PC-3 (cell line): ENCODE results near the gene PRDM15. TPM values are rescaled to one million over a fixed set of nuclear protein-coding genes. Genes with fewer than 3 reads are reported as not detected.

Experiments
- ATAC-seq: fragments of 200-7000 bp; cut with Tn5 transposase; 2 replicates; pipeline ENCODE4 v1.9.1; 2020; ENCODE audit warnings: mild to moderate bottlenecking, moderate library complexity
- BruUV-seq: library from RNA; stranded (reverse); fragments of 400-500 nt; replicated peaks from 2 replicates; lab custom pipeline; 2021; lab: Mats Ljungman, UMichigan
- CTCF ChIA-PET: fragments of 300-600 bp; sonication (Branson Sonifier 250); formaldehyde crosslinking; loops from one replicate; lab custom pipeline; 2022; ENCODE audit warnings: antibody characterized with exemption; lab: Charles Lee
- POLR2A ChIA-PET: fragments of 300-600 bp; sonication (Branson Sonifier 250); formaldehyde crosslinking; loops from one replicate; lab custom pipeline; 2022; ENCODE audit warnings: antibody characterized with exemption; ENCODE audit not compliant: unreplicated experiment; lab: Charles Lee
- DNase-seq: peaks from one replicate; pipeline ENCODE4 v3.0.0-alpha.2; 2015
- H2AFZ ChIP-seq: fragments of 300-600 bp; sonication (generic); 2 replicates; pipeline ENCODE4 v1.6.0; 2016; ENCODE audit warnings: antibody characterized with exemption, low read length
- H3F3A ChIP-seq: fragments of 300-600 bp; sonication (generic); one replicate; pipeline ENCODE4 v1.6.0; 2017; ENCODE audit warnings: antibody characterized with exemption, low read length, control low read depth, mild to moderate bottlenecking; ENCODE audit not compliant: unreplicated experiment
- H3K27ac ChIP-seq: fragments of 300-600 bp; sonication (generic); 2 replicates; pipeline ENCODE4 v1.5.1; 2016; ENCODE audit warnings: mild to moderate bottlenecking, low read length
- H3K27me3 ChIP-seq: fragments of 300-600 bp; sonication (generic); 2 replicates; pipeline ENCODE4 v1.6.1; 2016; ENCODE audit warnings: low read length, mixed read lengths
- H3K36me3 ChIP-seq: fragments of 300-600 bp; sonication (generic); 2 replicates; pipeline ENCODE4 v1.6.1; 2016; ENCODE audit warnings: low read depth, mixed run types, low read length, mixed read lengths
- H3K4me1 ChIP-seq: fragments of 300-600 bp; sonication (generic); 2 replicates; pipeline ENCODE4 v1.5.1; 2016; ENCODE audit warnings: low read length; ENCODE audit not compliant: insufficient read depth
- H3K4me2 ChIP-seq: fragments of 300-600 bp; sonication (generic); 2 replicates; pipeline ENCODE4 v1.6.0; 2016; ENCODE audit warnings: low read length
- H3K4me3 ChIP-seq: fragments of 300-600 bp; sonication (generic); 2 replicates; pipeline ENCODE4 v1.5.1; 2016; ENCODE audit warnings: mild to moderate bottlenecking, low read length, mixed read lengths
- H3K79me2 ChIP-seq: fragments of 300-600 bp; sonication (generic); 2 replicates; pipeline ENCODE4 v1.6.1; 2017; ENCODE audit warnings: low read length, mixed read lengths
- H3K9ac ChIP-seq: fragments of 300-600 bp; sonication (generic); 2 replicates; pipeline ENCODE4 v1.6.0; 2016; ENCODE audit warnings: mild to moderate bottlenecking, low read length
- H3K9me2 ChIP-seq: fragments of 300-600 bp; sonication (generic); replicated peaks from 2 replicates; pipeline ENCODE4 v1.6.1; 2016; ENCODE audit warnings: mixed run types, low read length, mixed read lengths
- H3K9me3 ChIP-seq: fragments of 300-600 bp; sonication (generic); 2 replicates; pipeline ENCODE4 v1.6.1; 2016; ENCODE audit warnings: low read length, mixed read lengths
- H4K20me1 ChIP-seq: fragments of 300-600 bp; sonication (generic); 2 replicates; pipeline ENCODE4 v1.6.1; 2016; ENCODE audit warnings: low read length, mixed read lengths
- CTCF ChIP-seq: fragments of 300-600 bp; sonication (generic); conservative IDR thresholded peaks from 2 replicates; pipeline ENCODE4 v1.5.1; 2017; ENCODE audit warnings: antibody characterized with exemption, low read depth, mild to moderate bottlenecking, low read length
- EZH2 ChIP-seq: fragments of 300-600 bp; sonication (generic); IDR thresholded peaks from one replicate; pipeline ENCODE4 v1.6.1; 2017; ENCODE audit warnings: antibody characterized with exemption, mild to moderate bottlenecking, low read length; ENCODE audit not compliant: unreplicated experiment
- EZH2phosphoT487 ChIP-seq: fragments of 300-600 bp; sonication (generic); IDR thresholded peaks from 2 replicates; pipeline ENCODE4 v1.6.1; 2018; ENCODE audit warnings: mild to moderate bottlenecking, antibody characterized with exemption, low read length, borderline replicate concordance
- intact Hi-C: fragments of 100-400 bp; cut with micrococcal nuclease; formaldehyde crosslinking; loops from 2 replicates; pipeline ENCODE4 v1.9.0; 2023
- total RNA-seq: library from RNA; depleted of rRNA; stranded (reverse); fragments of >200 nt; gene quantifications from 2 replicates; pipeline ENCODE4 v1.2.3, GENCODE V29; 2014

PRDM15 gene
- total RNA-seq, 1 experiment from 2014 or later = 13.4 TPM

GRCh38 chr21:41885341-41886024 is 6.3 kb upstream of the PRDM15 start:
- no peaks in the 10 kb centered on the region for H3K79me2 ChIP-seq
- no peak overlapping the region for H3K4me3 ChIP-seq
- H3K9me2 ChIP-seq = no peaks in the 10 kb centered on the region
- TF ChIP-seq EZH2phosphoT487 (no peak), CTCF (no peak), EZH2 (no peak)
- ChIA-PET POLR2A (no interaction called here), CTCF (no interaction called here)
- H3K9ac ChIP-seq = no peak overlapping the region
- H4K20me1 ChIP-seq = no peaks in the 10 kb centered on the region
- peaks cover 11% of the 10 kb centered on the region; the same call in 1 of the 2 replicates for H3K36me3 ChIP-seq
- no TSS peak for BruUV-seq
- no peak overlapping the region for H3K27ac ChIP-seq
- H3K9me3 ChIP-seq = no peaks in the 10 kb centered on the region
- no peaks in the 10 kb centered on the region for H3K4me1 ChIP-seq
- no peaks in the 10 kb centered on the region for H3F3A ChIP-seq
- no peak overlapping the region for H3K4me2 ChIP-seq
- intact Hi-C loops = no loop called here
- no peak overlapping the region for H2AFZ ChIP-seq
- no peaks in the 10 kb centered on the region for H3K27me3 ChIP-seq
- DNase-seq (no peak), ATAC-seq (no peak)

GRCh38 chr21:41884501-41885030 is 5.4 kb upstream of the PRDM15 start:
- intact Hi-C loops = no loop called here
- TF ChIP-seq EZH2phosphoT487 (no peak), CTCF (no peak), EZH2 (no peak)
- Histone ChIP-seq H2AFZ (no peak overlapping the region), H3K4me1 (peaks cover 6% of the 10 kb centered on the region), H3K4me3 (no peak overlapping the region), H3K9me3 (no peaks in the 10 kb centered on the region), H3K79me2 (no peaks in the 10 kb centered on the region), H3F3A (no peaks in the 10 kb centered on the region), H3K9ac (no peak overlapping the region), H3K4me2 (no peak overlapping the region), H3K27me3 (no peaks in the 10 kb centered on the region), H4K20me1 (no peaks in the 10 kb centered on the region), H3K27ac (no peak overlapping the region), H3K9me2 (no peaks in the 10 kb centered on the region), H3K36me3 (peaks cover 11% of the 10 kb centered on the region; the same call in 1 of the 2 replicates)
- POLR2A ChIA-PET = no interaction called here
- ATAC-seq (no peak), DNase-seq (no peak)
- BruUV-seq = no TSS peak
- CTCF ChIA-PET = no interaction called here

GRCh38 chr21:41883582-41883981 is 4.4 kb upstream of the PRDM15 start:
- Histone ChIP-seq H3K4me3 (no peak overlapping the region), H3K36me3 (peaks cover 4% of the 10 kb centered on the region; the same call in 1 of the 2 replicates), H3K9me2 (no peaks in the 10 kb centered on the region), H3K9me3 (no peaks in the 10 kb centered on the region), H3K4me2 (no peak overlapping the region), H3K4me1 (peaks cover 8% of the 10 kb centered on the region), H3K27ac (no peak overlapping the region), H3F3A (no peaks in the 10 kb centered on the region), H2AFZ (no peak overlapping the region), H4K20me1 (no peaks in the 10 kb centered on the region), H3K9ac (no peak overlapping the region), H3K79me2 (no peaks in the 10 kb centered on the region), H3K27me3 (no peaks in the 10 kb centered on the region)
- POLR2A ChIA-PET = no interaction called here
- CTCF ChIA-PET = no interaction called here
- TF ChIP-seq EZH2phosphoT487 = no peak
- no peak for TF ChIP-seq CTCF
- no peak for TF ChIP-seq EZH2
- no TSS peak for BruUV-seq
- intact Hi-C loops = no loop called here
- ATAC-seq (no peak), DNase-seq (no peak)
